ENCODE data around the gene GLOD5. TPM values are rescaled to one million over a fixed set of nuclear protein-coding genes. Genes with fewer than 3 reads are reported as not detected.

Gene GLOD5
- total RNA-seq, 4 donors from 2014 or later, result not detected

DNA sequence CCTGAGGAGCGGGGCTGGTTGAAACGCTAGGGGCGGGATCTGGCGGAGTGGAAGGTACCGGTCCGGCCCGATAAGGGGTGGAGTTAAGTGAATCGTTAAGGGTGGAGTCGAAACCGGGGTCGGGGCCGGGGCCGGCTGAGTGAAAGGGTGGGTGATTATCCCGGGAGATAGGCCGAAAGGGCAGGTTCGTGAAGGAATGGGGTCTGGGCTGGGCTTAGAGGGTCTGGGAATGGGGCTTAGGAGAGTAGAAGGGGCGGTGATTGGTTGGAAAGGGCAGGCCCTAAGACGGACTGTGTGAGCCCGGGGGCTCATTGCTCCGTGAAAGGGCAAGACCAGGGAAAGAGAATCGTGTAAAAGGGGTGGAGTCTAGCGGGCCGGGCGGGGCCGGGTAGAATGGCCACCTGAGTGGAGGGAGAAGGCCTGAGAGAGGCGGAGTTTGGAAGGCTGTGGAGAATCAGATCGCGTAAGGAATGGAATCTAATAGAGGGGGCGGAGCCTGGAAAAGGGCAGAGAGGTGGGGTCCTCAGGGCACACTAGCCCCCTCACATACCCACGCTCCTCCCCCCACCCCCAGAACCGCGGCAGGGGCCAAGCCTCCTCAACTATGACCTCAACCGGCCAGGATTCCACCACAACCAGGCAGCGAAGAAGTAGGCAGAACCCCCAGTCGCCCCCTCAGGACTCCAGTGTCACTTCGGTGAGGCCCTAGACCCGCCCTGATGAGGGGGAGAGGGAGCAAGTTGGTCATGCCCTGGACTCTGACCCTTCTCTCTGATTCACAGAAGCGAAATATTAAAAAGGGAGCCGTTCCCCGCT lies 40.8 kb downstream of the GLOD5 start:
- intact Hi-C loops (cut with DNase I), result no loop called here
- DNase-seq, result peak; percentile 57
- Histone ChIP-seq H3K36me3 (peaks cover 0 to 22% (median 0%) of the 10 kb centered on the region in 3 donors), H3K9me3 (no peaks in the 10 kb centered on the region), H3K4me1 (peaks cover 0 to 13% (median 4%) of the 10 kb centered on the region in 3 donors), H3K27me3 (no peaks in the 10 kb centered on the region), H3K27ac (peak overlapping the region; percentile 92 to 98 (median 96)), H3K4me3 (peak overlapping the region; percentile 38 to 69 (median 52))
- peak in 3 of 4 donors; percentile 34 to 75 (median 47) for TF ChIP-seq POLR2A (IDR thresholded peaks at IDR 0.05)
- TF ChIP-seq, protein P1, sequence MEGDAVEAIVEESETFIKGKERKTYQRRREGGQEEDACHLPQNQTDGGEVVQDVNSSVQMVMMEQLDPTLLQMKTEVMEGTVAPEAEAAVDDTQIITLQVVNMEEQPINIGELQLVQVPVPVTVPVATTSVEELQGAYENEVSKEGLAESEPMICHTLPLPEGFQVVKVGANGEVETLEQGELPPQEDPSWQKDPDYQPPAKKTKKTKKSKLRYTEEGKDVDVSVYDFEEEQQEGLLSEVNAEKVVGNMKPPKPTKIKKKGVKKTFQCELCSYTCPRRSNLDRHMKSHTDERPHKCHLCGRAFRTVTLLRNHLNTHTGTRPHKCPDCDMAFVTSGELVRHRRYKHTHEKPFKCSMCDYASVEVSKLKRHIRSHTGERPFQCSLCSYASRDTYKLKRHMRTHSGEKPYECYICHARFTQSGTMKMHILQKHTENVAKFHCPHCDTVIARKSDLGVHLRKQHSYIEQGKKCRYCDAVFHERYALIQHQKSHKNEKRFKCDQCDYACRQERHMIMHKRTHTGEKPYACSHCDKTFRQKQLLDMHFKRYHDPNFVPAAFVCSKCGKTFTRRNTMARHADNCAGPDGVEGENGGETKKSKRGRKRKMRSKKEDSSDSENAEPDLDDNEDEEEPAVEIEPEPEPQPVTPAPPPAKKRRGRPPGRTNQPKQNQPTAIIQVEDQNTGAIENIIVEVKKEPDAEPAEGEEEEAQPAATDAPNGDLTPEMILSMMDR (IDR thresholded peaks at IDR 0.05), result no peak
- WGBS, 2 donors, result 2 to 52% methylated on average over 8 to 32 of the region's 40 CpGs

DNA sequence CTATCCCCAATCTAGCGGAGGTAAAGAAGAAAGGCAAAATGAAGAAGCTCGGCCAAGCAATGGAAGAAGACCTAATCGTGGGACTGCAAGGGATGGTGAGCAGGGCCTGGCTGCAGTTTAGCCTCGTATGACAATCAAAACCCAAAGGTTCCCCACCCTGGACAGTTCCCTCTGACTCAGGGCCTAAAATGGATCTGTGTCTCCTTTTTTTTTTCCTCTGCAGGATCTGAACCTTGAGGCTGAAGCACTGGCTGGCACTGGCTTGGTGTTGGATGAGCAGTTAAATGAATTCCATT lies 41.3 kb downstream of the GLOD5 start:
- Histone ChIP-seq H3K4me3 (peak overlapping the region; percentile 38 to 69 (median 52)), H3K36me3 (peaks cover 0 to 22% (median 0%) of the 10 kb centered on the region in 3 donors), H3K27me3 (no peaks in the 10 kb centered on the region), H3K27ac (peak overlapping the region; percentile 92 to 98 (median 96)), H3K4me1 (peaks cover 0 to 13% (median 4%) of the 10 kb centered on the region in 3 donors), H3K9me3 (no peaks in the 10 kb centered on the region)
- DNase-seq, result no peak
- WGBS, 2 donors, result 0 to 50% methylated on average over 3 to 4 of the region's 4 CpGs
- intact Hi-C loops (cut with DNase I), result no loop called here
- TF ChIP-seq, protein P1 (IDR thresholded peaks at IDR 0.05), result no peak
- TF ChIP-seq POLR2A (IDR thresholded peaks at IDR 0.05), result no peak

DNA sequence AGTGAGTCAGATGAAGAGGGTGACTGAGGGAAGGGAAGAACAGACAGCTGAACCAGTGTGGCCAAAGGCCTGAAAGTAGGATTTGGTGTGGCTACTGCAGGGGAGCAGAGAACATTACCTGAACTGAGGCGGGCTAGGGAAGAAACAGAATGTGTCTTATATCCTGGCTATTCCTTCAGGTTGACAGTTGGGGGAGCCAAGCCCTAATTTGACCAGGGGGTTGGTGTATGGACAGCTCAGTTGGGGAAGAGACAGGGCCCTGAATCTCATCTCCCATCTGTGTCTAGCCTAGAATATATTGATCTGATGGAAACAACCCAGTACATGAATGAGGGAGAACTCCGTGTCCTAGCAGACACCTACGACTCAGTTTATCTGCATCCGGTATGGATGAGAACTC lies 44.5 kb downstream of the GLOD5 start:
- H3K4me1 ChIP-seq, result peaks cover 0 to 8% (median 0%) of the 10 kb centered on the region in 3 donors
- no peak overlapping the region for H3K27ac ChIP-seq
- no peak for TF ChIP-seq POLR2A (IDR thresholded peaks at IDR 0.05)
- TF ChIP-seq, protein P1 (IDR thresholded peaks at IDR 0.05), result no peak
- no peaks in the 10 kb centered on the region for H3K9me3 ChIP-seq
- WGBS, 2 donors, result 67 to 100% methylated on average over 1 to 4 of the region's 4 CpGs
- intact Hi-C loops (cut with DNase I), result no loop called here
- H3K36me3 ChIP-seq, result peaks cover 0 to 27% (median 0%) of the 10 kb centered on the region in 3 donors
- no peak for DNase-seq
- H3K4me3 ChIP-seq, result no peak overlapping the region
- no peaks in the 10 kb centered on the region for H3K27me3 ChIP-seq

DNA sequence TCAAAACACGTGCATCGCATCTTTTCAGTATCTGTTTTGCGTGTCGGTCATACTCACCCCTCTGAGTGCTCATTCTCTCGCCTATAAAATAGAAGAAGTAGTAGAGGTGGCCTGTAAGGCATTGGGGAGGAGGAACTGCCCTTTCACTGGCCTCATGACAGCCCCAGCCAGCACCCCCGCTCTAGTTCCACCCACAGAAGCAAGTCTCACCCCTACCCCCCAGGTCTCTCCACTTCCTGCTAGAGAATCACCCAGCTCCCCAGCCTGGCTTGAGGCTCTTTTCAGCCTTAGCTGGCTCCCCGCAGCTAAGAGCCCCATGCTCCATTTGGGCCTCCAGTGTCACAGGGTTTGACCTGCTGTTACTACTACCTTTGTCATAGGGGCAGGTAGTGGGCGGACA lies 52.1 kb downstream of the GLOD5 start:
- Histone ChIP-seq H3K4me1 (no peaks in the 10 kb centered on the region), H3K27me3 (no peaks in the 10 kb centered on the region), H3K27ac (no peak overlapping the region), H3K9me3 (no peaks in the 10 kb centered on the region), H3K36me3 (peaks cover 0 to 62% (median 0%) of the 10 kb centered on the region in 3 donors), H3K4me3 (no peak overlapping the region)
- no peak for DNase-seq
- intact Hi-C loops (cut with DNase I), result no loop called here
- TF ChIP-seq, protein P1 (IDR thresholded peaks at IDR 0.05), result no peak
- TF ChIP-seq POLR2A (IDR thresholded peaks at IDR 0.05), result no peak
- 97% methylated on average over 7 of the region's 8 CpGs; no CpG with 5 or more reads in 1 of the 2 donors for WGBS, 2 donors

DNA sequence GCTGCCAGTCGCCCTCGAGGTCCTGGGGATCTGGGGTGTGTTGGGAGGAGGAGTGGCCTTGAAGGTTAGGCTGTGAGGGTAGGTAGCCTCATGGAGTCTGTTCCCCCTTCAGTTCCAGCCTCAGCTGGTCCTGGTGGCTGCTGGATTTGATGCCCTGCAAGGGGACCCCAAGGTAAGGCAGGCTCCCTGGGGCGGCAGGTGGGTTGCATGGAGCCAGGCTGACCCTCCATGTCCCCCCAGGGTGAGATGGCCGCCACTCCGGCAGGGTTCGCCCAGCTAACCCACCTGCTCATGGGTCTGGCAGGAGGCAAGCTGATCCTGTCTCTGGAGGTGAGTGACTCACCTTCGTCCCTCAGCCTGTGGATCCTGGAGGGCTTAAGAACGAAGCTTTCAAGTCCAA lies 53.2 kb downstream of the GLOD5 start:
- Histone ChIP-seq H3K27me3 (no peaks in the 10 kb centered on the region), H3K36me3 (peaks cover 0 to 69% (median 0%) of the 10 kb centered on the region in 3 donors), H3K4me1 (no peaks in the 10 kb centered on the region), H3K27ac (no peak overlapping the region), H3K4me3 (no peak overlapping the region), H3K9me3 (no peaks in the 10 kb centered on the region)
- no peak for DNase-seq
- intact Hi-C loops (cut with DNase I), result no loop called here
- TF ChIP-seq, protein P1 (IDR thresholded peaks at IDR 0.05), result no peak
- TF ChIP-seq POLR2A (IDR thresholded peaks at IDR 0.05), result no peak
- WGBS, 2 donors, result 60% methylated on average over 1 of the region's 8 CpGs; no CpG with 5 or more reads in 1 of the 2 donors

Data from esophagus squamous epithelium (tissue), 5 donors.